WERI-Rb-1 (cell line): ENCODE data around the gene DENND1A.

Experiments used
- DNase-seq: peaks from one replicate; pipeline ENCODE4 v3.0.0-alpha.2; 2020
- H3K27ac ChIP-seq: fragments of 250-450 bp; sonication (Bioruptor Pico); 2 replicates; pipeline ENCODE4 v1.5.1; 2020; ENCODE audit warnings: mild to moderate bottlenecking, moderate library complexity
- H3K27me3 ChIP-seq: fragments of 250-450 bp; sonication (Bioruptor Pico); 2 replicates; pipeline ENCODE4 v1.5.1; 2021; ENCODE audit warnings: mild to moderate bottlenecking, low read depth, moderate library complexity; ENCODE audit not compliant: insufficient read depth, severe bottlenecking
- H3K36me3 ChIP-seq: fragments of 250-450 bp; sonication (Bioruptor Pico); 2 replicates; pipeline ENCODE4 v1.5.1; 2020; ENCODE audit warnings: mild to moderate bottlenecking, moderate library complexity
- H3K4me3 ChIP-seq: 2 replicates; pipeline ENCODE4 v1.5.1; 2011; ENCODE audit warnings: low read depth, mild to moderate bottlenecking, control low read depth, low read length
- H3K9me3 ChIP-seq: fragments of 250-450 bp; sonication (Bioruptor Pico); 2 replicates; pipeline ENCODE4 v1.5.1; 2021; ENCODE audit warnings: mild to moderate bottlenecking, moderate library complexity; ENCODE audit not compliant: severe bottlenecking
- CTCF ChIP-seq: IDR thresholded peaks from 2 replicates; pipeline ENCODE4 v1.5.1; 2011; ENCODE audit warnings: low read depth, mild to moderate bottlenecking, control low read depth, inconsistent platforms, low read length

Gene DENND1A

GRCh38 chr9:123450098-123450770, 479.7 kb downstream of the DENND1A start:
- Histone ChIP-seq H3K9me3 (no peaks in the 10 kb centered on the region), H3K27me3 (no peaks in the 10 kb centered on the region), H3K4me3 (no peak overlapping the region), H3K36me3 (peaks cover 13% of the 10 kb centered on the region), H3K27ac (no peak overlapping the region)
- DNase-seq: no peak
- TF ChIP-seq CTCF: no peak

- H3K4me3 ChIP-seq: no peak overlapping the region
- H3K36me3 ChIP-seq: peaks cover 14% of the 10 kb centered on the region
- no peak for DNase-seq
- no peaks in the 10 kb centered on the region for H3K27me3 ChIP-seq
- no peak overlapping the region for H3K27ac ChIP-seq
- no peak for TF ChIP-seq CTCF
- H3K9me3 ChIP-seq: no peaks in the 10 kb centered on the region
These were observed 481.8 kb downstream of the DENND1A start for GRCh38 chr9:123447934-123448646.

DNA sequence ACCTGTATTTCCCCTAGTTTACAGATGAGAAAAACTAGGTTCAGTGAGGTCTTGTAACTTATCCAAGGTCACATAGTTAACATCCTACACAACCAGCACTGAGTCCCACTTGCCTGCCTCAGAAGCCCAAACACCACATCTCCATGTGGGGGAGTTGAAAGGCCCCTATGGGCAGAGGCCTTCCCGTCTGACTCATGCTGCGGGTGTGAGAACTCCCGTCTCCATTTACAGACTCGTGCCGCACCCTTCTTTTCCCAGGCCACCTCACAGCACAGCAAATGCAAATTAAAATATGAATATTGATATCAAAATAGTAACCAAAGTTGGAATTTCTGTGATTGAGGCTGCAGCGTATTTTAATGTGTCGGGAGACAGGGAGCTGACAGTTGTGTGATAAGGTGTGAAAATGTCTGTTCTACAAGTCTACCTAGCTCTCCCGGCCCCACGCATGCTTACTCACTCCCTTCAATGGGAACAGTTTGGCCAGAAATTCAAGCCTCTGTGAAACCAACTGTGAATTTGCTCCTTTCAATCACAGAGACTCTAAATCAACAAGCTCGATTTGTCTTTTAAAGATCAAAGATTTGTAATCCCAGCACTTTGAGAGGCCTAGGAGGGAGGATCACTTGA, 483.8 kb downstream of the DENND1A start:
- H3K27me3 ChIP-seq: no peaks in the 10 kb centered on the region
- DNase-seq: no peak
- no peak for TF ChIP-seq CTCF
- H3K27ac ChIP-seq: no peak overlapping the region
- H3K4me3 ChIP-seq: no peak overlapping the region
- H3K9me3 ChIP-seq: no peaks in the 10 kb centered on the region
- peaks cover 11% of the 10 kb centered on the region for H3K36me3 ChIP-seq

GRCh38 chr9:123445116-123445515, 484.8 kb downstream of the DENND1A start:
- no peak for TF ChIP-seq CTCF
- no peak for DNase-seq
- Histone ChIP-seq H3K4me3 (no peak overlapping the region), H3K27ac (no peak overlapping the region), H3K36me3 (peaks cover 11% of the 10 kb centered on the region), H3K27me3 (no peaks in the 10 kb centered on the region), H3K9me3 (no peaks in the 10 kb centered on the region)

- H3K36me3 ChIP-seq: peaks cover 7% of the 10 kb centered on the region
- DNase-seq: no peak
- no peaks in the 10 kb centered on the region for H3K27me3 ChIP-seq
- no peak overlapping the region for H3K4me3 ChIP-seq
- no peak for TF ChIP-seq CTCF
- H3K27ac ChIP-seq: no peak overlapping the region
- no peaks in the 10 kb centered on the region for H3K9me3 ChIP-seq
These were observed 488.2 kb downstream of the DENND1A start for GRCh38 chr9:123441769-123442168.
